Measurements from ENCODE around the gene DACT1.
A peak's percentile ranks its signal among the peaks of the same experiment; 100 is the strongest.

The DACT1 gene

GRCh38 chr14:58665773-58666500 lies 28.2 kb downstream of the DACT1 start:
- FAIRE-seq (no peak), DNase-seq (ENCODE audit: insufficient read length, low spot score) (no peak)

DNA sequence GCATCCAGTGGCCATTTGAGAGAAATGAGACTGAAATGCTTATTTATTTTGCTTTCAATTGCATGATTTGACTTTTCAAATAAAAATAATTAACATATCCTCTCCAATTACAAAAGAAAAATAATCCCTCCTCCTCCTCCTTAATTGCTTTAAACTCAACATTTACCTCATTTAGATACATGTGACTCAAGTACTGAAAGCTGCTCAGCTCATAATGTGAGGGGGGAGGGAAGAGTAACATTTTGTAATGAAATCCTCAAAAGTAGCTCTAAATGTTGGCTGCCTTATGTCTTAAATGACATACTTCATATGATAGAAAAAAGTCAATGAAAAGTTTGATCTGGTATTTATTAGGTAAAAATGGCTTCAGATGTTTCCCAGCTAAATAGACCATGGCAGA lies 29.0 kb downstream of the DACT1 start:
- FAIRE-seq = no peak
- no peak for DNase-seq (ENCODE audit: insufficient read length, low spot score)

DNA sequence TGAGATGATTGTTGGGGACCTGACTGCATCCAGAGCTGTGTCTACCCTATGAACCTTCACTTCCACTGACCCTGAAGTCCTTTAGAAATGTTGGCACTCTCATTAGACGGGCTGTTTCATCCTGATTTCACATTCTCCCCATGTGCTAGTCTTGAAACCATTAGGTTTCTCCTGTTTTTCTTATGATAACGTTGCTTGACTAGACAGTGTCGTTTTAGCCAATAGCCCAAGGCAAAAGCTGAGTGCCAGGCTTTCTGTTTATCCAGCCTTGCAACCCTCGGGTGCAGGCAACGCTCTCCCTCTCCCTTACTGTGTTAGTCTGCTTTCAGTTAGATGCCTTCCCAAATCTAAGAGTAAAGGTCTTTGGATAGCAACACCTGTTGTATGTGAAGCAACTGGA lies 30.1 kb downstream of the DACT1 start:
- FAIRE-seq (no peak), DNase-seq (ENCODE audit: insufficient read length, low spot score) (no peak)

DNA sequence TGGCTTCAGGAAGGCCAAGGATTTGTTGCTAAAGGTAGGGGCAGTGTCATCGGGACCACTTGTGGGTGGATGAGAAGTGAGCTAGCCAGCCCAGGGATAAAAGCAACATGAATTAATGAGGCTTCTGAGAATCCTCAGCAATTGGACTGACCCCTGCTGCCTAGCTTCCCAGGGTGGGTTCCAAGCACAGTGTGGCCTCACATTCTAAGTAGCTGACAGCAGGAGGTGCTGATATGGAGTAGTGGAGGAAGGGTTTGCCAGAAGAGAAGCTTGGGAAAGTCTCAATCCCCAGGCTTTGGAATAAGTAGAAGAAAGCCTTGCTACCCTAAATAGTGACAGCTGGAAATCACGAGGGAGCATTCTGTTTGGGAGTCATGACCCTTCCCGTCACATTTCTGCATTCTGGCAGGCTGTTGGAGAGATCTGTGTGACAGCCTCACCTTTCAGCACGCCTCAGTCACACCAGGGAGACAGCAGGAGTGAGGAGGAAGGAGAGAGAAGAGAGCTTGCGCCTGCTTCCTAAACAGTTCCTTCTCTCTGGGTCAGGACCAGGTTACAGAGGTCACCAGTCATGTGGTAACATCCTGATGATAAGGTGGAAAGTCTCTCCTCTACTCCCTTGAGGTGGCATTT lies 31.2 kb downstream of the DACT1 start:
- DNase-seq (ENCODE audit: insufficient read length, low spot score) (no peak), FAIRE-seq (no peak)

DNA sequence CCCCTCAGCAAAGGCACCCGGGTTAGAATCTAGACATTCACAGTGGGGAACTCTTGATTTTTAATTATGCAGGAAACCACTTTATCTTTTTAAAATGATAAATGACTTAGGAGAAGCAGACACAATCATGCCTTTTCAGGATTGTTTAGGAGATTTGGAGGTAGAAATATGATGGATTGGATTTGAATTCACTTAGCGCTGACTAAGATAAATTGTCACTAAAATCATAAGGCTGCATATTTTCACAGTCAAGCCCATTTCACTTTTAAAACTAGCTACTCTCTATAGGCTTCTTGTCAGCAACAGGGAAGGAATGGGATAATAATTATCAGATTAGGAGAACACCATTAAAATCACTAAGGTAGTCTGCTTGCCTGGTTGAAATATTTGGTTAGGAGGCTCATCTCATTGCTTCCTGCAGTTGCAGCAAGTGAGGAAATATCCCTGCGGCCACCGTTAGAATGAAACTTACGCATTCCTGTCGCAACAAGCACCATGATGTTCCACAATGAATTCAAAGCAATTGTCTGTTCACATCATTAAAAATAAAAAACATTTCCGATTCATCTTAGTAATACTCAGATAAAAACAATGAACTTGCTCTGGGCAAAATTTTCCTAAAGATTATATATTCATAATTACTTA lies 31.9 kb downstream of the DACT1 start:
- FAIRE-seq (no peak), DNase-seq (ENCODE audit: insufficient read length, low spot score) (no peak)

DNA sequence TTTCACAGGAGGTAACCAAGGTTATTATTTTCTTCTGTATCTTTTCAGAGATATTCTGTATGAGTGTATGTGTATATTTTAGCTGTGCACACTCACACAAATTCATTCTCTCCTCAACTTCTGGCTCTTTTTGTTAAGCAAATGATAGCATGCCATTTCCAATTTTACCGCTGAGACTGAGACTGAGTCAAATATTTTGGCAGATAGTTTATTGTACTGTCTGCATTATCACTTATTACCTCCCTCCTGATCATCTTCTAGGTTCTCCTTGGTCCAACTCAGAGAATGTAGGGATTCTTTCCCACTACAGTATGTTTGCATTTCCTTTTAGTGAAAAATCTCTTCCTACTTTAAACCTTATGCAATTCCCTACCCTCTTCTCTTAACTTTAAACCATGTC lies 33.3 kb downstream of the DACT1 start:
- FAIRE-seq (no peak), DNase-seq (ENCODE audit: insufficient read length, low spot score) (no peak)

GRCh38 chr14:58671436-58671835 lies 33.7 kb downstream of the DACT1 start:
- FAIRE-seq = no peak
- no peak for DNase-seq (ENCODE audit: insufficient read length, low spot score)

DNA sequence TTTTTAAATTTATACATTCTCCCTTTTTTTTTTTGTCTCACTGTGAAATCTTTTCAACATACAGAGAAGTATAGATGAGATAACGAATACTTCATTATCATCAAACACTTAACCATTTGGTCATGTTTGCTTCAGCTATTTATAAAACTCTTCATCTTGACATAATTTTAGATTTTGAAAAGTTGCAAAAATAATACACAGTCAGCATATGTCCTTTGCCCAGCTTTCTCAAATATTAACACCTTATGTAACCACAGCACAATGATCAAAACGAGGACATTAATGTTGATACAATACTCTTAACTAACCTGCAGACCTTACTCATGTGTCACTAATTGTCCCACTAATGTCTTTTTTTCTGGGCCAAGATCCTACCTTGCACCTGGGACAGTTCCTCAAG lies 36.0 kb downstream of the DACT1 start:
- DNase-seq (ENCODE audit: insufficient read length, low spot score) = no peak
- FAIRE-seq = no peak

DNA sequence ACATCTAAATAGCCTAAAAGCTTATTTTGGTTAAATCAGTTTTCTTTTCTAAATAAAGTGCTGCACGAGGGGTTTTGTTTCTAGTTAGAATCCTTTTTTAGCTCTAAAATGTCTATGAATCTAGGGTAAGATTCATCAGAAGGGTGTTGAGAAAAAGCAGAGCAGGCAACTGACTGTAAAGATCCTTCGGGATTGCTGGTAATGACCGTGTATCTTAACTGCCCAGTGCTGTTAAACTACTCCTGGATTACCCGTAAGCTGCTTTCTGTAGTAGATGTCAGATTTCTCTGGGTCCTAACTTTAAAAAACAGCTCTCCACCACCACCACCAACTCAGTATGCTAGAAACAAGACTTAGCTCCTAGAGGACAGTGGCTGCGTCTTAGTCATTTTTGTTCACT lies 39.2 kb downstream of the DACT1 start:
- DNase-seq (ENCODE audit: insufficient read length, low spot score) = no peak
- no peak for FAIRE-seq

DNA sequence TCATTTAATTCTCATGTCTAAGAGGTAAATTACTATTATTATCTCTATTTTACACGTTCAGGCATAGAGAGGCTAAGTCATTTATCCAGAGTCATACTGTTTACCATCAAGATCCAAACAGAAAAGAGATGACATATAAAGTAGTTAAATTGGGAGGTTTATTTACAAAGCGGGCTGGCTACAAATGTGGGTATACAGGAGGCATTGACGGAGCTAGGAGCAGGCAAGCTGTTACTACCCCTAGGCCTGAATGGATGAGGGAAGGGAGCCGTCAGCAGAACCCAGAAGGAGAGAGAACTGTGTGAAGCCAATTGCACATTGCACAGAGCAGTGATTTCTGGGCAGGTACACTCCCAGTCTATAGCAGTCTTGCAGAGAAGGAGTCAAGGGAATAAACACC lies 39.8 kb downstream of the DACT1 start:
- no peak for DNase-seq (ENCODE audit: insufficient read length, low spot score)
- FAIRE-seq = no peak

GRCh38 chr14:58677996-58678395 lies 40.2 kb downstream of the DACT1 start:
- FAIRE-seq (no peak), DNase-seq (ENCODE audit: insufficient read length, low spot score) (no peak)

GRCh38 chr14:58680698-58681097 lies 42.9 kb downstream of the DACT1 start:
- FAIRE-seq (no peak), DNase-seq (ENCODE audit: insufficient read length, low spot score) (no peak)

- FAIRE-seq = no peak
Measured at GRCh38 chr14:58687232-58687795, 49.6 kb downstream of the DACT1 start.

DNA sequence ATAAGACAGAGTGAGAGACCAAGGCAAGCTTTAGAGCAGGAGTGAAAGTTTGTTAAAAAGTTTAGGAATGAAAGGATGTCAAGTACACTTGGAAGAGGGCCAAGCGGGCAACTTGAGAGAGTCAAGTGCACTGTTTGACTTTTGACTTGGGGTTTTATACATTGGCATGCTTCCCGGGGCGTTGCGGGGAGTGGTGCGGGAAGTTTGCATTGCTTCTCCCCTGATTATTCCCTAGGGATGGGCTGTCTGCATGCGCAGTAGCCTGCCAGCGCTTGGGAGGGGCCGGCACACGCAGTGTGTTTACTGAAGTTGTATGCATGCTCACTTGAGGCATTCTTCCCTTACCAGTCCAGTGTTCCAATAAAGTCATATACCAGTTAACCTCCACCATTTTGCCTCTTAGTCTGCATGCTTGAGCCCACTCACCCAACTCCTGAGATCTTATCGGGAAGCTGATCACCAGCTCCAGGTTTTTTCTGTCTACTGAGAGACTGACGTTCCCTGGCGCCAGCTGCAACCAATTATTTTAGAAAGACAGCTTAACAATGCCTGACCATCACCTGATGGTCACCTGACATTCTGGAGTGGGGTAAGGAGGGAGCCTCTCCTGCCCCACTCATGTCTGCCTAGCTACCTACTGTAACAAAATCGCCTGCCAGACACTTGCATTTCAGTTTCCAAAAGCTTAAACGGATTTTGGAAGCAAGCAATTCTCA lies 53.2 kb downstream of the DACT1 start:
- FAIRE-seq (no peak), DNase-seq (ENCODE audit: insufficient read length, low spot score) (no peak)

More at GRCh38 chr14:58687232-58687795, 49.6 kb downstream of the DACT1 start:
- no peak for DNase-seq (ENCODE audit: insufficient read length, low spot score)

- DNase-seq (ENCODE audit: insufficient read length, low spot score) = no peak
- peak; percentile 23 for FAIRE-seq
Measured at GRCh38 chr14:58693048-58693447, 55.3 kb downstream of the DACT1 start.

GRCh38 chr14:58695514-58695913 lies 57.8 kb downstream of the DACT1 start:
- FAIRE-seq (no peak), DNase-seq (ENCODE audit: insufficient read length, low spot score) (no peak)

DNA sequence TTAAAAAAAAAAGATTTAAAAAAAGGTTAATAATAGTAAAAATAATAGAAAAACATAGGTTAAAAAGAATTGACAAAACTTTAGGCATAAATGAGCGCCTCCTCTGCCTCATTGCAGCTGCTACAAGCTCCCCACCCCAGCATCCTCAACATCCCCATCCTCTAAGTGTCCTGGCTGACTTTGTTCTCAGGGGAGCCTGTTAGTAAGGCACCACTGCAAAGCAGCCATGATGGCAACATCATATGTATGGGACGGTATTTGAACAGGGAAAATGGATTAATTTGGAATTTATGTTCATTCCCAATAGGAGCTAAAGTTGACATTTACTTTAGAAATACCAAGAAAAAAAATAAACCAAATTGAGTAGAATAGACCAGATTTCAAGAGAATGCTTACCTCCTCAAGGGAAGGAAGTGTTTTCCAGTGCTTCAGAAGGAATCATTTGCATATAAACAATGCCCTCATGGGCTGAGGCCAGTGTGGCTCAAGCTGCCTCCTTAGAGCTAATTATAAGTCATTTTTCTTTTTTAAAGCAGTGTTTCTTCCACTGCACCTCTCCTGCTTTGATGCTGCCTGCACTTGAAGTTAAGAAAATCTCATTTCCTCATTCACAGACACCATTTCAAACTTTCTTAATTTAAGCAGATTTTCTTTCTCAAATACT lies 59.6 kb downstream of the DACT1 start:
- FAIRE-seq (no peak), DNase-seq (ENCODE audit: insufficient read length, low spot score) (no peak)

Measured in GM19239 (cell line).